H1 (cell line): ENCODE measurements around the gene FAM177A1. TPM values are rescaled to one million over a fixed set of nuclear protein-coding genes. Genes with fewer than 3 reads are reported as not detected.

Source experiments
- CTCF ChIA-PET: fragments of 300-600 bp; sonication (Branson Sonifier 250); formaldehyde crosslinking; loops from one replicate; lab custom pipeline; 2021; ENCODE audit not compliant: partially characterized antibody; lab: Charles Lee
- POLR2A ChIA-PET: fragments of 300-600 bp; sonication (Branson Sonifier 250); formaldehyde crosslinking; loops from one replicate; lab custom pipeline; 2021; ENCODE audit warnings: inconsistent platforms; ENCODE audit not compliant: partially characterized antibody; lab: Charles Lee
- DNase-seq, 2 experiments: peaks; one replicate each; pipeline versions ENCODE4 v3.0.0 to v3.0.0-alpha.2; 2010 to 2022; ENCODE audit warnings: low spot score in 2 of 2, low read depth in 1 of 2, mixed read lengths in 1 of 2
- FAIRE-seq: peaks from 2 replicates; lab custom pipeline; 2011; peaks lifted over from hg19 to GRCh38; lab: Jason Lieb, UNC
- H2AFZ ChIP-seq: 2 replicates; pipeline ENCODE4 v1.8.1; 2012; ENCODE audit warnings: low read length, inconsistent platforms
- H2AK5ac ChIP-seq: 2 replicates; pipeline ENCODE4 v1.6.1; 2013; ENCODE audit warnings: low read depth, low read length
- H2BK120ac ChIP-seq: replicated peaks from 2 replicates; pipeline ENCODE3; 2013; ENCODE audit warnings: low read depth, low read length, inconsistent platforms
- H2BK12ac ChIP-seq: 2 replicates; pipeline ENCODE4 v1.6.1; 2013; ENCODE audit warnings: low read depth, low read length
- H2BK15ac ChIP-seq: 2 replicates; pipeline ENCODE4 v1.6.1; 2013; ENCODE audit warnings: low read length
- H2BK20ac ChIP-seq: 2 replicates; pipeline ENCODE4 v1.6.1; 2013; ENCODE audit warnings: low read length
- H2BK5ac ChIP-seq: 2 replicates; pipeline ENCODE4 v1.6.1; 2013; ENCODE audit warnings: low read depth, low read length
- H3K14ac ChIP-seq: 2 replicates; pipeline ENCODE4 v1.6.1; 2013; ENCODE audit warnings: inconsistent platforms; ENCODE audit not compliant: insufficient read length
- H3K18ac ChIP-seq: 2 replicates; pipeline ENCODE4 v1.6.1; 2013; ENCODE audit warnings: low read length; ENCODE audit errors: extremely low read depth
- H3K23ac ChIP-seq: 2 replicates; pipeline ENCODE4 v1.6.1; 2013; ENCODE audit warnings: inconsistent platforms; ENCODE audit not compliant: insufficient read length
- H3K23me2 ChIP-seq: 2 replicates; pipeline ENCODE4 v1.6.1; 2013; ENCODE audit warnings: low read depth, low read length
- H3K27ac ChIP-seq: 2 replicates; pipeline ENCODE4 v1.6.1; 2011; ENCODE audit warnings: low read depth, low read length, inconsistent platforms
- H3K27me3 ChIP-seq, 4 experiments: replicated peaks in 1 of 4; 1 replicate in 1 of 4; 2 replicates in 3 of 4; pipeline versions ENCODE4 v1.6.1 to v1.8.1; 2011 to 2013; ENCODE audit warnings: low read length in 3 of 4, mild to moderate bottlenecking in 3 of 4, inconsistent platforms in 2 of 4, mixed read lengths in 2 of 4, moderate library complexity in 1 of 4; ENCODE audit not compliant: control insufficient read depth in 3 of 4, insufficient read depth in 3 of 4; ENCODE audit errors: extremely low read depth in 1 of 4
- H3K36me3 ChIP-seq, 4 experiments: 2 replicates each; pipeline versions ENCODE4 v1.6.1 to v1.8.1; 2011 to 2013; ENCODE audit warnings: mild to moderate bottlenecking in 4 of 4, low read length in 3 of 4, moderate library complexity in 2 of 4, control low read depth in 1 of 4, inconsistent platforms in 1 of 4; ENCODE audit not compliant: insufficient read depth in 4 of 4, control insufficient read depth in 2 of 4
- H3K4ac ChIP-seq: replicated peaks from 2 replicates; pipeline ENCODE3; 2013; ENCODE audit warnings: low read length, low read depth, mixed read lengths, inconsistent platforms; ENCODE audit not compliant: insufficient read length
- H3K4me1 ChIP-seq, 4 experiments: replicated peaks in 1 of 4; 1 replicate in 1 of 4; 2 replicates in 3 of 4; pipeline versions ENCODE4 v1.6.1 to v1.8.1; 2011 to 2013; ENCODE audit warnings: low read length in 3 of 4, inconsistent platforms in 2 of 4, mixed read lengths in 1 of 4; ENCODE audit not compliant: insufficient read depth in 4 of 4, control insufficient read depth in 3 of 4
- H3K4me2 ChIP-seq, 2 experiments: 2 replicates each; pipeline versions ENCODE4 v1.6.1 to v1.8.1; 2011 to 2013; ENCODE audit warnings: low read depth in 2 of 2, low read length in 2 of 2, control low read depth in 1 of 2, inconsistent platforms in 1 of 2, mild to moderate bottlenecking in 1 of 2; ENCODE audit not compliant: insufficient read depth in 1 of 2
- H3K4me3 ChIP-seq, 4 experiments: fragments of 200-600, 300-600 bp in 1 of 4; sonication (generic), shearing (Covaris generic), sonication (Bioruptor Twin) in 1 of 4; 2 replicates each; pipeline versions ENCODE4 v1.5.1 to v1.8.1; 2011 to 2016; ENCODE audit warnings: low read length in 4 of 4, low read depth in 3 of 4, control low read depth in 2 of 4, inconsistent platforms in 2 of 4, mild to moderate bottlenecking in 2 of 4, mixed read lengths in 1 of 4, moderate library complexity in 1 of 4; ENCODE audit not compliant: insufficient read depth in 2 of 4; ENCODE audit errors: extremely low read depth in 1 of 4
- H3K56ac ChIP-seq: replicated peaks from 2 replicates; pipeline ENCODE3; 2013; ENCODE audit warnings: low read depth, mild to moderate bottlenecking, mixed read lengths, low read length, inconsistent platforms; ENCODE audit not compliant: insufficient read length
- H3K79me1 ChIP-seq: 2 replicates; pipeline ENCODE4 v1.6.1; 2013; ENCODE audit warnings: low read depth, low read length, control low read depth
- H3K79me2 ChIP-seq, 2 experiments: 2 replicates each; pipeline versions ENCODE4 v1.6.1 to v1.8.1; 2012 to 2013; ENCODE audit warnings: low read length in 2 of 2, mild to moderate bottlenecking in 2 of 2, inconsistent platforms in 1 of 2; ENCODE audit not compliant: insufficient read depth in 2 of 2, control insufficient read depth in 1 of 2
- H3K9ac ChIP-seq, 4 experiments: replicated peaks in 1 of 4; 1 replicate in 1 of 4; 2 replicates in 3 of 4; pipeline versions ENCODE4 v1.6.1 to v1.8.1; 2011 to 2013; ENCODE audit warnings: low read depth in 3 of 4, low read length in 3 of 4, control low read depth in 2 of 4, mild to moderate bottlenecking in 2 of 4, moderate library complexity in 2 of 4, inconsistent platforms in 1 of 4; ENCODE audit errors: extremely low read depth in 1 of 4
- H3K9me3 ChIP-seq, 2 experiments: 2 replicates each; pipeline versions ENCODE4 v1.6.1 to v1.8.1; 2012 to 2013; ENCODE audit warnings: mild to moderate bottlenecking in 2 of 2, moderate library complexity in 2 of 2, control low read depth in 1 of 2, inconsistent platforms in 1 of 2, low read depth in 1 of 2, low read length in 1 of 2, mixed read lengths in 1 of 2; ENCODE audit not compliant: insufficient read depth in 2 of 2
- H4K20me1 ChIP-seq, 2 experiments: replicated peaks in 1 of 2; 2 replicates each; pipeline versions ENCODE3 to v1.8.1; 2011 to 2013; ENCODE audit warnings: inconsistent platforms in 2 of 2, low read length in 2 of 2, mild to moderate bottlenecking in 1 of 2; ENCODE audit not compliant: insufficient read depth in 2 of 2, control insufficient read depth in 1 of 2
- H4K5ac ChIP-seq: 2 replicates; pipeline ENCODE4 v1.6.1; 2013; ENCODE audit warnings: low read length, low read depth, mixed read lengths, inconsistent platforms; ENCODE audit not compliant: insufficient read length
- H4K8ac ChIP-seq: 2 replicates; pipeline ENCODE4 v1.8.0; 2013; ENCODE audit warnings: mild to moderate bottlenecking, moderate library complexity, low read length, inconsistent platforms; ENCODE audit not compliant: insufficient read depth; ENCODE audit errors: extremely low read depth
- H4K91ac ChIP-seq: replicated peaks from 2 replicates; pipeline ENCODE3; 2013; ENCODE audit warnings: low read length, mixed read lengths, inconsistent platforms; ENCODE audit not compliant: insufficient read length
- ASH2L ChIP-seq: fragments of 200-600, 300-600 bp; sonication (generic); IDR thresholded peaks from one replicate; pipeline ENCODE4 v1.7.1; 2017; ENCODE audit warnings: low read length
- KDM1A ChIP-seq: fragments of 200-600, 300-600 bp; sonication (generic); IDR thresholded peaks from 2 replicates; pipeline ENCODE4 v1.7.1; 2016; ENCODE audit warnings: mild to moderate bottlenecking, low read length, borderline replicate concordance
- POLR2A ChIP-seq, 2 experiments: IDR thresholded peaks; 1 replicate in 1 of 2; 2 replicates in 1 of 2; pipeline ENCODE4 v1.6.1; 2011; ENCODE audit warnings: low read depth in 2 of 2, low read length in 2 of 2, mild to moderate bottlenecking in 2 of 2; ENCODE audit errors: control extremely low read depth in 1 of 2
- RBBP5 ChIP-seq: IDR thresholded peaks from 2 replicates; pipeline ENCODE4 v1.7.1; 2012; ENCODE audit warnings: low read depth, mild to moderate bottlenecking, inconsistent platforms, low read length, moderate library complexity, borderline replicate concordance
- SIN3A ChIP-seq, 2 experiments: IDR thresholded peaks in 1 of 2; conservative IDR thresholded peaks in 1 of 2; 2 replicates each; pipeline ENCODE4 v1.6.1; 2011 to 2012; ENCODE audit warnings: low read length in 2 of 2, improper control_type of control experiment in 1 of 2, low read depth in 1 of 2, mild to moderate bottlenecking in 1 of 2
- SRF ChIP-seq: IDR thresholded peaks from 2 replicates; pipeline ENCODE4 v1.6.1; 2011; ENCODE audit warnings: mild to moderate bottlenecking, low read depth, low read length, moderate library complexity
- WGBS, 2 experiments: shearing (Covaris generic) in 1 of 2; methylation state at CpG; one replicate each; pipeline versions ENCODE4 v1.1.6 to v1.1.7; 2013 to 2015; ENCODE audit warnings: low lambda C conversion rate in 2 of 2, mixed read lengths in 2 of 2, inconsistent platforms in 1 of 2, low coverage in 1 of 2, missing lambda C conversion rate in 1 of 2; ENCODE audit not compliant: insufficient replicate concordance in 2 of 2, insufficient coverage in 1 of 2, insufficient read length in 1 of 2; ENCODE audit errors: extremely low coverage in 1 of 2, missing lambda C conversion rate in 1 of 2; 5-methylcytosine and 5-hydroxymethylcytosine counted together
- polyA plus RNA-seq, 7 experiments: library from polyadenylated mRNA; depleted of rRNA in 3 of 7; stranded (reverse) in 5 of 7; unstranded in 2 of 7; fragments of >200 nt in 5 of 7; fragments of 200-250 nt in 2 of 7; gene quantifications; 1 replicate in 5 of 7; 2 replicates in 1 of 7; 4 replicates in 1 of 7; pipeline versions ENCODE4 v1.2.1 to v1.2.3, GENCODE V29; 2011 to 2013; ENCODE audit warnings: missing spikeins in 2 of 7, mixed read lengths in 2 of 7
- total RNA-seq: library from RNA; stranded (reverse); fragmentation: NEBNext Ultra II Directional; extraction: Animal tissue kit (Norgen Biotek cat#: 25700); gene quantifications from 2 replicates; pipeline ENCODE4 v1.2.1, GENCODE V29; 2021

The FAM177A1 gene
- total and polyA plus RNA-seq, 2 of the 8 experiments (the other 6 are each of a cell fraction or from before 2014, with no cell fraction given), result 11.3 to 34.0 TPM

DNA sequence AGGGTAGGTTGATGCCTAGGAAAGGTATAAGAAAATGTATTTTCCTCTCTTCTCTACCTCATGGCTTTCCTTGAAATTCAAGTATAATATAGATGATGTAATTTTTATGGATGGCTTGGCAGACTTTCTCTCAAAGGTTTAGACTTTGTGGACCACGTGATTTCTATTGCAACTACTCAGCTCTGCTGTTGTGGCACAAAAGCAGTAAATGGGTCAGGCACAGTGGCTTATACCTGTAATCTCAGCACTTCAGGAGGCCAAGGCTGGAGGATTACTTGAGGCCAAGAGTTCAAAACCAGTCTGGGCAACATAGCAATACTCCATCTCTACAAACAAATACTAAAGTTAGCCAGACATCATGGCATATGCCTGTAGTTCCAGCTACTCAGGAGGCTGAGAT is 41.2 kb upstream of the FAM177A1 start:
- no peak overlapping the region for H2BK12ac ChIP-seq
- H2AFZ ChIP-seq, result no peak overlapping the region
- no peak overlapping the region for H3K4ac ChIP-seq
- H3K4me2 ChIP-seq, result no peak overlapping the region
- no peak overlapping the region for H3K27ac ChIP-seq
- no peak overlapping the region for H2BK20ac ChIP-seq
- FAIRE-seq (no peak), DNase-seq (no peak)
- no peaks in the 10 kb centered on the region for H3K79me2 ChIP-seq
- no peak overlapping the region for H3K56ac ChIP-seq
- H2BK5ac ChIP-seq, result no peak overlapping the region
- no peak overlapping the region for H4K91ac ChIP-seq
- H3K27me3 ChIP-seq, result no peaks in the 10 kb centered on the region
- H3K4me1 ChIP-seq, result no peaks in the 10 kb centered on the region
- no peak overlapping the region for H2BK15ac ChIP-seq
- H4K20me1 ChIP-seq, result peaks cover 0 to 3% of the 10 kb centered on the region in 2 experiments
- H3K36me3 ChIP-seq, result peaks cover 2 to 20% (median 5%) of the 10 kb centered on the region in 4 experiments; a peak in 6 of 8 replicates
- no peak overlapping the region for H3K18ac ChIP-seq
- H2AK5ac ChIP-seq, result no peak overlapping the region
- H2BK120ac ChIP-seq, result no peak overlapping the region
- H3K4me3 ChIP-seq, result no peak overlapping the region
- H3K14ac ChIP-seq, result no peak overlapping the region
- no peak overlapping the region for H3K23ac ChIP-seq
- CTCF ChIA-PET, result interaction anchor here (0.7 kb wide), 1 partner anchor 37 kb away, joined by 5 read pairs; no protein-coding TSS in a partner anchor
- TF ChIP-seq KDM1A (no peak), SIN3A (conservative IDR thresholded peaks at IDR 0.05 in 1 of 2, IDR thresholded peaks at IDR 0.05 in 1 of 2; ENCODE audit: low read depth in 1 of 2, low read length in 2 of 2) (no peak), POLR2A (IDR thresholded peaks at IDR 0.05; ENCODE audit: control extremely low read depth in 1 of 2, low read depth in 2 of 2, low read length in 2 of 2) (no peak), SRF (no peak), RBBP5 (no peak), ASH2L (no peak)
- TF ChIP-seq, all 59 proteins: peak for 0
- POLR2A ChIA-PET, result interaction anchor here (0.9 to 1.4 kb wide), 2 partner anchors 10 to 23 kb away, joined by 3 to 6 read pairs; no protein-coding TSS in a partner anchor
- Histone ChIP-seq H4K5ac (no peak overlapping the region), H3K9me3 (no peaks in the 10 kb centered on the region), H3K23me2 (no peaks in the 10 kb centered on the region), H3K9ac (no peak overlapping the region), H3K79me1 (no peaks in the 10 kb centered on the region; the same call in 1 of the 2 replicates), H4K8ac (no peak overlapping the region)
- 100% methylated on average over 1 of the region's 1 CpG; no CpG with 5 or more reads in 1 of the 2 experiments for WGBS, 2 experiments
